MM.1S (cell line): ENCODE results near the gene KCNQ1.

Source experiments
- CTCF ChIP-seq: fragments of 300-600 bp; sonication (generic); IDR thresholded peaks from 2 replicates; pipeline ENCODE4 v1.5.1; 2016; ENCODE audit warnings: antibody characterized with exemption, low read length, mixed read lengths
- EZH2phosphoT487 ChIP-seq: fragments of 300-600 bp; sonication (generic); IDR thresholded peaks from 2 replicates; pipeline ENCODE4 v1.6.1; 2018; ENCODE audit warnings: antibody characterized with exemption, low read length

- TF ChIP-seq CTCF = no peak
- no peak for TF ChIP-seq EZH2phosphoT487
Observed at GRCh38 chr11:2818503-2818902, 373.7 kb downstream of the KCNQ1 start.
